GM18507 (cell line): Measurements from ENCODE around the gene LIMK2.
A peak's percentile ranks its signal among the peaks of the same experiment; 100 is the strongest.
"Not testable (repeated sequence)": the region's sequence is repeated elsewhere in the genome, so short reads cannot be mapped to it uniquely, and the experiment has no call there.

Experiments
- DNase-seq: peaks from one replicate; pipeline ENCODE4 v3.0.0; 2011; ENCODE audit warnings: low read depth; ENCODE audit not compliant: insufficient read length; ENCODE audit errors: extremely low spot score
- FAIRE-seq: peaks from 2 replicates; lab custom pipeline; 2011; peaks lifted over from hg19 to GRCh38; lab: Jason Lieb, UNC

The LIMK2 gene

DNA sequence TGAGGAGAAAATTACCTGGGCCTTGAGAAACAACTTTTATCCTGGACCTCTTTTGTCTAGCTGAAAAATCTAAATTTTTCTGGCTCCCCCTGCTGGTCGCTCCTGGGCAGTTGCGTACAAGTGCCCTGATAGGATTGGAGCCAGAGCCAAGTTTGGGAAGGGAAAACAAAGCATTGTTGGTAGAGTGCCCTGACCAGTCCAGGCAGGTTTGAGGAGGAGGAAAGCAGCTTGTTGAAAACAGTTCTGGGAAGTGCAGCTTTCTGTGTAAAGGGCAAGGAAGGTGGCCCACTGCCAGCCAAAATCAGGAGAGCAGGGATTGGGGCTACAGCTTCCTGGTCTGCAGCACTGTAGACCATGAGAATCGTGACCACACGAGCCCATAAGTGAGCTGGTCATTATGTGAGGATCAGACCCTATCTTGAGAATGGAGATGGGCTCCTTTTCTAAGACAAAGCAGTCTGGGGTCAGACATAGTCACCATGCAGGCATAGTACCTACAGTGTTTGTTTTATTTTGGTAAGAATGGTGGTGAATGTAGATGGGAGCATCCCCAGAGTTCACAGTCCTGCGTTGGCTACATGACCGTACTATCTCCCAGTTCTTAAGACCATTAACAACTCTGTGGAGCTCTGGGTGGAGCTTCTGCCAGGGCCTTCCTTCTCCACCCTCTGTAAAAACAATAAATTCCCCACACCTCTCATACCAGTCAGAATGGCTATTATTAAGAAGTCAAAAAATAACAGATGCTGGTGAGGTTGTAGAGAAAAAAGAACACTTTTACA is 101.5 kb downstream of the LIMK2 start:
- FAIRE-seq (peak; percentile 66), DNase-seq (peak; percentile 17)

DNA sequence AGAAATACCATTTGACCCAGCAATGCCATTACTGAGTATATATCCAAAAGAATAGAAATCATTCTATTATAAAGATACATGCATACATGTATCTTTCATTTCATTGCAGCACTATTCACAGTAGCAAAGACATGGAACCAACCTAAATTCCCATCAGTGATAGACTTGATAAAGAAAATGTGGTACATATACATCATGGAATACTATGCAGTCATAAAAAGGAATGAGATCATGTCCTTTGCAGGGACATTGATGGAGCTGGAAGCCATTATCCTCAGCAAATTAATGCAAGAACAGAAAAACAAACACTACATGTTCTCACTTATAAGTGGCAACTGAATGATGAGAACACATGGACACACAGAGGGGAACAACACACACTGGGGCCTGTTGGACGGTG is 102.1 kb downstream of the LIMK2 start:
- not testable (repeated sequence) for FAIRE-seq

DNA sequence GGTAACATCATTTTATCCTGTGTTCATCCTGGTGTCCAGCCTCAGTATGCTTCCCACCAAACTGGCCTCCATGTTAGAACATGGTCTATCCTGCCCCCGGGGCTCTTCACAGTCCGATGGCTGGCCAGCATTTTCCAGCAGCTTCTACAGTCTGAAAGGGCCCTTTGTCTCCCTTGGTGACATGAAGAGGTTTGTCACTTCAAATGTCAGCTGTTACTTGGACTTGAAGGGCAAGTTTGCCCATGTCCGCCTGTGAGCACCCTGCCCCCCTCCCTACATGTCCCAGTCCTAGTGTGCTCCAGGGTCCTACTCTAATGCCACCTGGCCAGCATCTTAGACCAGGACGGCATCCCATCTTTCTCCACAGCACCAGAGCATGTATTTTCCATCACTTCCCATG is 109.3 kb downstream of the LIMK2 start:
- FAIRE-seq (no peak), DNase-seq (no peak)

More for the DNA sequence above, 102.1 kb downstream of the LIMK2 start:
- DNase-seq, result not testable (repeated sequence)

DNA sequence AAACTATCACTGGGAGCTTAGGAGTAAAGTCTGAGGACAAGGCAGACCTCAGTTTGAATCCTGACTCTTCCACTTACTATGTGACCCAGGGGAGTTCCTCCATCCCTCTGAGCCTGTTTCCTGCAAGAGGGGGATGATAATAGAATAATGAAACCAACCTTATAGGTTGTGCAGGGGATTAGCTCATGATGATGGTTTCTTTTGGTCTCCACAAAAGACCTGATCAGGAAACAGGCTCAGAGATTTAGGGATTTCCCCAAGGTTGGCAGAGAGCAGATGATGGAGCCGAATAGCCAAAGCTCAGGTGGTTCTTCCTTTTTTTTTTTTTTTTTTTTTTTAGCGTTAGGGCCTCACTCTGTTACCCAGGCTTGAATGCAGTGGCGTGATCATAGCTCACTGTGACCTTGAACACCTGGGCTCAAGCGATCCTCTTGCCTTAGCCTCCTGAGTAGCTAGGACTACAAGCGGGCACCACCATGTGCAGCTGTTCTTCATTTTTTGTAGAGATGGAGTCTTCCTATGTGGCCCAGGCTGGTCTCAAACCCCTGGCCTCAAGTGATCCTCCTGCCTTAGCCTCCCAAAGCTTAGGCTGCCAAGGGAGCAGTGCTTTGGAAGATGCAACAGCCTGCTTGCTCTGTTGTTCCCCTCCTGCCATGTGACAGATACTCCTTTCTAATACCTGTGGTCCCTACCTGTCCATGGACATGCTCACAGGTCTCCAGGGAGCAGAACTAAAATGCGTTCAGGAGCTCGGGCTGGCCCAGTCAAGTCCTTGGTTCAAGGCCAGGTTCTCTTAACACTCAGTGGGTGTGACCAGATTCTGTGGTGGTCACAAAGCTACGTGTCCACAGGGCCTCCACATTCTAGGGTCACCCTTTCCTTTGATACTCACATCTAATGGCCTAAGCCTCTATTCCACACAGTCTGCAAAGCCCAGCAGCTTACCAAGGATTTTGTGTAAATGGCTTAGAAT is 111.8 kb downstream of the LIMK2 start:
- FAIRE-seq (no peak), DNase-seq (no peak)

DNA sequence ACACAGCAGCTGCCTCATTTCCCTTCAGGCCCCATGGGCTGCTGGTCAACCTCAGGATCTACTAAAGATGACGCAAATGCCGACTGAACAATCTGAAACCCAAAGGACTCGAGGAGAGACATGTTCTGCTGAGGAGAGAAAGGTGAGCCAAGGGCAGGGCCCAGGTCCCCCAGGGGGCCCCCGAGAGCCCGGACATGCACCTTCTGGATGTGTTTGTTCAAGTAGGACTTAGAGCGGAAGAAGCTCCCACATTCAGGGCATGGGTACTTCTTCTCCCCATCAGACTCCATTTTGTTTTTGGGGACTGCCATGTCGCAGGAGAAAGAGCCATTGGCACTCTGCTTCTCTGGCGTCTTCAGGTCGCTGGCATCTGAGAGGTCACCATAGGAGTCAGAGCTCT is 114.8 kb downstream of the LIMK2 start:
- DNase-seq, result no peak
- no peak for FAIRE-seq

DNA sequence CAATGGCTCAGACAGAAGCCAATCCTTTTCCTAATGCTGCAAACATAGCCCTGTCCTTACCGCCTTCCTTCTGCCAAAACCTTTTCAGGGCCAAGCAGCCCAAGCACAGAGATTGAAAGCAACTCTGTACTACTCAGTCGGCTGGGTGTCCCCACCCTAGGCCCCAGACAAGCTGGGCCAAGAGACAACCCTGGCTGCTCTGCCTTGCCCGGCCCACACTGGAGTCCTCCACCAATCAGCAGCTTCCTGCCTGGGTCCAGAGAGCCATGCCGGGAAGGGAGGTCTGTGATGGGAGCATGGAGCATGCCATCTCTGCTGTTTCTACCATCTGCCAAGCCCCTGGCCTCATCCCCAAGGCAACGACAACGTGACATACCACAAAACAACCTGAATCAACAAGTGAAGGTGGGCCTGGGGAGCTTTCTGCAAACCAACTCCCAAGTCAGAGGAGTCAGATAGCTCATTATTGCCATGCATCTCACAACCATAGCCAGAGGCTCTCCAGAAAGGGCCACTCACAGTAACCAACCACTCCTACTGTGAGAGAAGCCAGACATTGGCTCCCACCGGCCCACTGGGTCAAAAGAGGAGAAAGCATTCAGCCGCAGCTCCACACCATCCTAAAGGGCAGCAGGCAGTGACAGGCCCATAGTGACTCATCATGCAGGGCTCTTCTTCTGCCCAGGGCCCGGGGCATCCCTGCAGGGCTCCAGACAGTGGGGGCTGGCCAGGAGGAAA is 115.9 kb downstream of the LIMK2 start:
- DNase-seq (no peak), FAIRE-seq (no peak)

DNA sequence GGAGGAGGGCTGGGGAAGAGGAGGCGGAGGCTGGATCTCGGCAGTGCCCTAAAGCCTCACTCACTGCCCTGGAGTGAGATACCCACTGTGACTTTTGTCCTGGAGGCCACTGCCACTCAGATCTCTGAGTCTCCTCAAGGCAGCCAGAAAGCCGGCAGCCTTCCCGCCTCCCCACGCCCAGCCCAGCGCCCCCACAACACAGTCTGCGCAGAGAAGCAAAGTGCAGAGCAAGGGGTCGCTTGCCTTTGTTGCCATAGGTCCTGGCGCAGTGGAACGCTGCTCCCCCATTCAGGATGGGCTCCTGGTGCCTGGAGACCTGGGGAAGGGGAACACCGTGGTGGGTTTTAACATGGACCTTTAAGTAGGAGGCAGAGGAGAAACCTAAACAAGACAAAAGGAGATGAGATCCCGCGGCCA is 116.5 kb downstream of the LIMK2 start:
- FAIRE-seq, result no peak

DNA sequence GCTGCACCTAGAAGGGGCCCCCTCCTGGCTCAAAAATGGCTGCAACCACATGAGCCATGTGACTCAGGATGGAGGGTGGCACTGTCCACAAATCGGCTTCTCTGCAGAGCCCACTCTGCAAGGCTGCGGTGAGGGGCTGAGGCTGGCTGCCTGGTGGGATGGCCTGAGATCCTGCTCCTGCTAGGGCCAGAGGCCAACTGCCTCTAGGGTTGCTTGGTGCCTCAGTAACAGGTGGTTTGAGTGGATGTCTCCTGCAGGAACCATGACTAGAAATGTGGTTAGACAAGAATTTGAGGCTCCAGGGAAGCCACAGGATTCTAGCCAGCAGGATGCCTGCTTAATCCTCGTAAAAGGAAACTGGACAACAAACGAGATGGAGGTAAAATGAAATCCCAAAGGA is 116.9 kb downstream of the LIMK2 start:
- FAIRE-seq (no peak), DNase-seq (no peak)

More for the DNA sequence above, 116.5 kb downstream of the LIMK2 start:
- no peak for DNase-seq
